ENCODE measurements around the gene GPR4. TPM values are rescaled to one million over a fixed set of nuclear protein-coding genes. Genes with fewer than 3 reads are reported as not detected.
A peak's percentile ranks its signal among the peaks of the same experiment; 100 is the strongest.

GPR4 gene
- total and polyA plus RNA-seq, 2 of the 8 experiments (the other 6 are each of a cell fraction or from before 2014, with no cell fraction given), result 0.19 to 0.39 TPM

GRCh38 chr19:45645631-45646344 lies 43.8 kb upstream of the GPR4 start (continued):
- TF ChIP-seq, protein P1, sequence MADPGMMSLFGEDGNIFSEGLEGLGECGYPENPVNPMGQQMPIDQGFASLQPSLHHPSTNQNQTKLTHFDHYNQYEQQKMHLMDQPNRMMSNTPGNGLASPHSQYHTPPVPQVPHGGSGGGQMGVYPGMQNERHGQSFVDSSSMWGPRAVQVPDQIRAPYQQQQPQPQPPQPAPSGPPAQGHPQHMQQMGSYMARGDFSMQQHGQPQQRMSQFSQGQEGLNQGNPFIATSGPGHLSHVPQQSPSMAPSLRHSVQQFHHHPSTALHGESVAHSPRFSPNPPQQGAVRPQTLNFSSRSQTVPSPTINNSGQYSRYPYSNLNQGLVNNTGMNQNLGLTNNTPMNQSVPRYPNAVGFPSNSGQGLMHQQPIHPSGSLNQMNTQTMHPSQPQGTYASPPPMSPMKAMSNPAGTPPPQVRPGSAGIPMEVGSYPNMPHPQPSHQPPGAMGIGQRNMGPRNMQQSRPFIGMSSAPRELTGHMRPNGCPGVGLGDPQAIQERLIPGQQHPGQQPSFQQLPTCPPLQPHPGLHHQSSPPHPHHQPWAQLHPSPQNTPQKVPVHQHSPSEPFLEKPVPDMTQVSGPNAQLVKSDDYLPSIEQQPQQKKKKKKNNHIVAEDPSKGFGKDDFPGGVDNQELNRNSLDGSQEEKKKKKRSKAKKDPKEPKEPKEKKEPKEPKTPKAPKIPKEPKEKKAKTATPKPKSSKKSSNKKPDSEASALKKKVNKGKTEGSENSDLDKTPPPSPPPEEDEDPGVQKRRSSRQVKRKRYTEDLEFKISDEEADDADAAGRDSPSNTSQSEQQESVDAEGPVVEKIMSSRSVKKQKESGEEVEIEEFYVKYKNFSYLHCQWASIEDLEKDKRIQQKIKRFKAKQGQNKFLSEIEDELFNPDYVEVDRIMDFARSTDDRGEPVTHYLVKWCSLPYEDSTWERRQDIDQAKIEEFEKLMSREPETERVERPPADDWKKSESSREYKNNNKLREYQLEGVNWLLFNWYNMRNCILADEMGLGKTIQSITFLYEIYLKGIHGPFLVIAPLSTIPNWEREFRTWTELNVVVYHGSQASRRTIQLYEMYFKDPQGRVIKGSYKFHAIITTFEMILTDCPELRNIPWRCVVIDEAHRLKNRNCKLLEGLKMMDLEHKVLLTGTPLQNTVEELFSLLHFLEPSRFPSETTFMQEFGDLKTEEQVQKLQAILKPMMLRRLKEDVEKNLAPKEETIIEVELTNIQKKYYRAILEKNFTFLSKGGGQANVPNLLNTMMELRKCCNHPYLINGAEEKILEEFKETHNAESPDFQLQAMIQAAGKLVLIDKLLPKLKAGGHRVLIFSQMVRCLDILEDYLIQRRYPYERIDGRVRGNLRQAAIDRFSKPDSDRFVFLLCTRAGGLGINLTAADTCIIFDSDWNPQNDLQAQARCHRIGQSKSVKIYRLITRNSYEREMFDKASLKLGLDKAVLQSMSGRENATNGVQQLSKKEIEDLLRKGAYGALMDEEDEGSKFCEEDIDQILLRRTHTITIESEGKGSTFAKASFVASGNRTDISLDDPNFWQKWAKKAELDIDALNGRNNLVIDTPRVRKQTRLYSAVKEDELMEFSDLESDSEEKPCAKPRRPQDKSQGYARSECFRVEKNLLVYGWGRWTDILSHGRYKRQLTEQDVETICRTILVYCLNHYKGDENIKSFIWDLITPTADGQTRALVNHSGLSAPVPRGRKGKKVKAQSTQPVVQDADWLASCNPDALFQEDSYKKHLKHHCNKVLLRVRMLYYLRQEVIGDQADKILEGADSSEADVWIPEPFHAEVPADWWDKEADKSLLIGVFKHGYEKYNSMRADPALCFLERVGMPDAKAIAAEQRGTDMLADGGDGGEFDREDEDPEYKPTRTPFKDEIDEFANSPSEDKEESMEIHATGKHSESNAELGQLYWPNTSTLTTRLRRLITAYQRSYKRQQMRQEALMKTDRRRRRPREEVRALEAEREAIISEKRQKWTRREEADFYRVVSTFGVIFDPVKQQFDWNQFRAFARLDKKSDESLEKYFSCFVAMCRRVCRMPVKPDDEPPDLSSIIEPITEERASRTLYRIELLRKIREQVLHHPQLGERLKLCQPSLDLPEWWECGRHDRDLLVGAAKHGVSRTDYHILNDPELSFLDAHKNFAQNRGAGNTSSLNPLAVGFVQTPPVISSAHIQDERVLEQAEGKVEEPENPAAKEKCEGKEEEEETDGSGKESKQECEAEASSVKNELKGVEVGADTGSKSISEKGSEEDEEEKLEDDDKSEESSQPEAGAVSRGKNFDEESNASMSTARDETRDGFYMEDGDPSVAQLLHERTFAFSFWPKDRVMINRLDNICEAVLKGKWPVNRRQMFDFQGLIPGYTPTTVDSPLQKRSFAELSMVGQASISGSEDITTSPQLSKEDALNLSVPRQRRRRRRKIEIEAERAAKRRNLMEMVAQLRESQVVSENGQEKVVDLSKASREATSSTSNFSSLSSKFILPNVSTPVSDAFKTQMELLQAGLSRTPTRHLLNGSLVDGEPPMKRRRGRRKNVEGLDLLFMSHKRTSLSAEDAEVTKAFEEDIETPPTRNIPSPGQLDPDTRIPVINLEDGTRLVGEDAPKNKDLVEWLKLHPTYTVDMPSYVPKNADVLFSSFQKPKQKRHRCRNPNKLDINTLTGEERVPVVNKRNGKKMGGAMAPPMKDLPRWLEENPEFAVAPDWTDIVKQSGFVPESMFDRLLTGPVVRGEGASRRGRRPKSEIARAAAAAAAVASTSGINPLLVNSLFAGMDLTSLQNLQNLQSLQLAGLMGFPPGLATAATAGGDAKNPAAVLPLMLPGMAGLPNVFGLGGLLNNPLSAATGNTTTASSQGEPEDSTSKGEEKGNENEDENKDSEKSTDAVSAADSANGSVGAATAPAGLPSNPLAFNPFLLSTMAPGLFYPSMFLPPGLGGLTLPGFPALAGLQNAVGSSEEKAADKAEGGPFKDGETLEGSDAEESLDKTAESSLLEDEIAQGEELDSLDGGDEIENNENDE (IDR thresholded peaks at IDR 0.05; ENCODE audit: insufficient replicate concordance, low read length), result no peak
- TF ChIP-seq RNF2 (IDR thresholded peaks at IDR 0.05; ENCODE audit: borderline replicate concordance, low read depth, low read length, missing control alignments, poor library complexity, severe bottlenecking) (no peak), TAF7 (optimal IDR thresholded peaks at IDR 0.05; ENCODE audit: borderline replicate concordance, low read depth, low read length) (no peak), HDAC6 (IDR thresholded peaks at IDR 0.05; ENCODE audit: low read depth, low read length) (no peak), BRCA1 (IDR thresholded peaks at IDR 0.05; ENCODE audit: low read depth, low read length) (no peak), EP300 (IDR thresholded peaks at IDR 0.05; ENCODE audit: borderline replicate concordance in 1 of 2, low read depth in 2 of 2, low read length in 2 of 2) (no peak), CHD1 (IDR thresholded peaks at IDR 0.05; ENCODE audit: low read depth, low read length) (no peak), SP4 (IDR thresholded peaks at IDR 0.05; ENCODE audit: low read length) (peak; percentile 65), CBX5 (IDR thresholded peaks at IDR 0.05; ENCODE audit: low read depth, low read length) (no peak), CTBP2 (IDR thresholded peaks at IDR 0.05; ENCODE audit: borderline replicate concordance, insufficient read depth, insufficient read length, low read length) (peak; percentile 59)
